ENCODE data around the gene PAX1.

PAX1 gene

DNA sequence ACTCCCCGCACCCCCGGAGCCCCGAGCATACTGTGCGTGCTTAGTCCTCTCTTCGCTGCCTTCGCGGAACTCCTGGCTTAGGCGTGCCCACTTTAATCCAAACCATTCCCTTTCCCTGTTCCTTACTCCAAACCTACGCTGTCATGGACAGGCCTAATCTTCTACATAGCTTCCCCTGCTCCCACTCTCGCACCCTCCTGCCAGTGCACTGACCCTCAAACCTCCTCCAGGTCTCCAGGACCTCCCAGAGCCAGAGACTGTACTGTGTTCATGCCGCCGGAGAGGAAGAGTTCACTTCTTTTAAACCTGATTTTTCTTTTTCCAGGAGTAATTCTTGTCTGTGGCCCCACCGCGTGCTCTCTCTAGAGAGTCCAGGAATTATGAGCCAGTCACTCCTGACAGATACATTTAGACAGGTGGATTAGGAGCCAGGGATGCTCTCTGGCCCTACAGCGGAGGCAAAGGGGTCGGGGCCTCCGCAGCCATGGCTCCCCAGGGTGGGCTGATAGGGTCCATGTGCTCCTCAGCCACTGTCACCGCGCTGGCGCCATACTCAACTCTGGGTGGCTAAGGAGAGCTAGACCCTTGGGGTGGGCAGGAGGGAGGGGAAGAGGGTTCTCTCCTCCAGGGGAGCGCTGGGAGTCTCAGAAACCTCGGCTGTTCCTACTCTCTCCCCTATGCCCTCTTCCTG is 1.6 kb upstream of the PAX1 start:
- no peak for DNase-seq (ENCODE audit: low read depth in 2 of 2)

DNA sequence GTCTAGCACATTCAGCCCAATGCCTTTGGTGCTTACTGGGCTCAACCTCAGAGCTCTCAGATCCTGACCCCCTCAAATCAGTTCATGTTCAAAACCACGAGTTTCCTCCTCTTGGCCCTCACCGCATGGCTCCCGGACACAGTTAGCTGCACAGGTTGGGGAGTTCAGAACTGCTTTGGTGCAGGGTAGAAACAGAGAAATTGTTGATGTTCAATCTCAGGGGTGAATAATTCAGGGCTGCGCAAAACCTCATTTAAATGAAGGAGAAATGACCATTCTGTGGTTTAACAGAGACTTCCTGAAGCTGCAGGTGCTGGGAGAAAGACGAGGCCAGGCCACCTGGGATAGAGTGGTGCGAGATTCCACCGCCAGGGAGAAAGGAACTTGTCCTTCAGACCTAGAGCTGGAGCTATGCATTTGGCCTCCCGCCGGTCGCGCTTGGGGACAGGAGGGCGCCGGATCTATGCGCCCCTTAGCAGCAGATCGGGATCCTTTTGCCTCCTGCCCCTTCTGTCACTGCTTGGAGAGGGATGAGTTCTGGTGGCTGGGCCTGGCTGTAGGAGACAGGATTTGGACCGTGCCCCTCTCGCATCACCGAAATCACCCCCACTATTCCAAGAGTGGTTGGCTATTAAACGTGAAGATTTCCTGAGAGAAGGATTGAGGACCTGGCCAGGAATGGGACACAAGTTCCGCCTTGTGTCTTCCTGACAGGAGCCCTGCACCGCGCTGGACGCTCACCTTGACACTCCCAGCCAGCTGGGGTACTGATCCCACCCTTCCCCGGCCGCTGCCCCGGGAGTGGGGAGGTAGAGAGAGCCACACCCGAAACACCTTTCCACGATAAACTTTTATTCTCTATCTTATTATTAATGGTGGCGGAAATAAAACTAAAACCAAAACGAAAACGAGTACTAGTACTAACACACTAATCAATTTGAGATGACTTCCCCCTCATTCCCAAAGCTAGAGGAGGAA is 767 bp upstream of the PAX1 start:
- no peak for DNase-seq (ENCODE audit: low read depth in 2 of 2)

DNA sequence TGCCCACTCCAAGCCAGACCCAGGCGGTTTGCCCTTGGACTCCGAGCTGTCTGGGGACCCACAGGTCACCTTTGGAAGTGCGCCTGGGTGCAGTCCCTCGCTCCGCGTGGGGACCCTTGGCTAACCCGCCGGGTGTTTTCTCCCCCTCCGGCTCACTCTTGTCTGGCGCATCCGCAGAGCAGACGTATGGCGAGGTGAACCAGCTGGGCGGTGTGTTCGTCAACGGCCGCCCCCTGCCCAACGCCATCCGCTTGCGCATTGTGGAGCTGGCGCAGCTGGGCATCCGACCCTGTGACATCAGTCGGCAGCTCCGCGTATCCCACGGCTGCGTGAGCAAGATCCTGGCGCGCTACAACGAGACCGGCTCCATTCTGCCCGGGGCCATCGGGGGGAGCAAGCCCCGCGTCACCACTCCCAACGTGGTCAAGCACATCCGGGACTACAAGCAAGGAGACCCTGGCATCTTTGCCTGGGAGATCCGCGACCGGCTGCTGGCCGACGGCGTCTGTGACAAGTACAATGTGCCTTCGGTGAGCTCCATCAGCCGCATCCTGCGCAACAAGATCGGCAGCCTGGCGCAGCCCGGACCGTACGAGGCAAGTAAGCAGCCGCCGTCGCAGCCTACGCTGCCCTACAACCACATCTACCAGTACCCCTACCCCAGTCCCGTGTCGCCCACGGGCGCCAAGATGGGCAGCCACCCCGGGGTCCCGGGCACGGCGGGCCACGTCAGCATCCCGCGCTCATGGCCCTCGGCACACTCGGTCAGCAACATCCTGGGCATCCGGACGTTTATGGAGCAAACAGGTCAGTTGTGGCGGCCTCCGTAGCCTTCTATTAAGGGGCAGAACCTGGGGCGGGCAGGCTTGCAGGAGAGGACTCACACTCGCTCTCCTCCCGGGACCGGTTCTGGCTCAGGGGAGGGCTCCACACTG is 1.1 kb downstream of the PAX1 start:
- no peak for DNase-seq (ENCODE audit: low read depth in 2 of 2)

DNA sequence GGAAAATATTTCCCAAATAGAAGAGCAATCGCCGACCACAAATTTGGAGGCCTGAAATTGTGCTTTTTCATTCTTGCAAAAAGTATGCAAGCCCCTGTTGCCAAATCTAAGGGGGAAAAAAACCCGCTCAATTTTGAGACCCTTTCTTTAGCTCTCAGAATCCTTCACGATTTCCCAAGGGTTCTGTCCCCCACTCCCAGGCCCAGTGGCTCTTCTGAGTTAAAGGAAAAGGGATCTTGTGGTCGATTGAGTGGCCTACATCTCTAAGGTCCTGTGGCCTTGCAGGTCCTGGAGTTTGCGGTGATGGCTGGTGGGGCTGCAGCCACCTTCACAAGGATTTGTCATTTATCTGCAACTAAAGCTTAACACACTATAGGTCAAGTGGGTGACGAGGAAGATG is 1.8 kb downstream of the PAX1 start:
- no peak for DNase-seq (ENCODE audit: low read depth in 2 of 2)

DNA sequence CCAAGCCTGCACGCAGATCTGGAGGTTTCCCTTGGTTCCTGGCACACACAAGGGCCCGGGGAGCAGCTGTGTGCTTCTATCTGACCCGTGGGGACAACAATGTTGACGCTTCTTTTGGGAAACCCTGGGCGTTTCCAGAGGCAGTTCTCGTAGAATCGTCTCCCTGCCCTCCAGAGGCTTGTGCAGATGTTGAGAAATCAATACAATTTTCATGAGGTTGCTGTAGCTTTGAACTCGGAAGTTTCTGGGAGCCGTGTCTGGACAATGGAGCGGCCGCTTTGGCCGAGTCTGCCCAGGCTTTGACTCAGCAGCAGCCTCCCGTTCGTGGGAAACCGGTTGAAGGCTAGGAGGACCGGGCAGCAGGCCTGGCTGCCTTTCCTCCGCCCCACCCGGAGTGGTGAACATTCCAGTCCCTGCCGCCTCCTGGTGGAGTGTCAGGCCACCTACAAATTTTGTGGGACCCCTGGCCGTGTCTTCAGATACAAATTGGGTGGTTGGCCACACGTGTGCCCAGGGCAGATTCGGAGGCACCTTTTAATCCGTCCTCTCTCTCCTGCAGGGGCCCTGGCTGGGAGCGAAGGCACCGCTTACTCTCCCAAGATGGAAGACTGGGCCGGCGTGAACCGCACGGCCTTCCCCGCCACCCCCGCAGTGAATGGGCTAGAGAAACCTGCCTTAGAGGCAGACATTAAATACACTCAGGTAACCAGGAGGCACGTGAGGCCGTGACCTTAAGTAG is 2.7 kb downstream of the PAX1 start:
- no peak for DNase-seq (ENCODE audit: low read depth in 2 of 2)

DNA sequence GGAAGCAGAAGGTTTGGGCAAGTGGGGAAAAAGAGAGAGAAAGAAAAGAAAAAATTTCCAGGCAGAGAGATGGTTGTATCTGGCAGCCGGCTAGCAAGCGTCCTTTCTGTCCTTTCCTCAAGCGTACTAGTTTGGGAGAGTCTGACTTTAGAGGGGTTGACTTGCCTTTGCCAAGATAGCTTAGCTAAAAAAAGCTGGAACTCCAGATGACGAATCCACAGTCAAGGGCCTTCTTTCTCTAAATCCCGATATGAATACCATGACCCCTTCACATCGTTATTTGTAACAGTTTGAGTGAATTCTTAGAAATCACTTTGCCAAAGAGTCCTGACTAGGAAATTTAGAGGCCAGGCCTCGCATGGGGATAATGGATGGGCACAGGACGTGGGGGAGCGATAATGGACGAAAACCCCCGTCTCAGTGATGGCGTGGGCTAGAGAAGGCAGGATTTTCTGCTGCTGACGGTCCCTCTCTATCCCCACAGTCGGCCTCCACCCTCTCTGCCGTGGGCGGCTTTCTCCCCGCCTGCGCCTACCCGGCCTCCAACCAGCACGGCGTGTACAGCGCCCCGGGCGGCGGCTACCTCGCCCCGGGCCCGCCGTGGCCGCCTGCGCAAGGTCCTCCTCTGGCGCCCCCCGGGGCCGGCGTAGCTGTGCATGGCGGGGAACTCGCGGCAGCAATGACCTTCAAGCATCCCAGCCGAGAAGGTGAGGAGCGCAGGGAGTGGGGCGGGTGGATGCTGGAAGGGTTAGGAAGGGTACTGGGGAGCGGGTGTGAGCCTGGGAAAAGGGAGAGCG is 3.5 kb downstream of the PAX1 start:
- DNase-seq (ENCODE audit: low read depth in 2 of 2): no peak

DNA sequence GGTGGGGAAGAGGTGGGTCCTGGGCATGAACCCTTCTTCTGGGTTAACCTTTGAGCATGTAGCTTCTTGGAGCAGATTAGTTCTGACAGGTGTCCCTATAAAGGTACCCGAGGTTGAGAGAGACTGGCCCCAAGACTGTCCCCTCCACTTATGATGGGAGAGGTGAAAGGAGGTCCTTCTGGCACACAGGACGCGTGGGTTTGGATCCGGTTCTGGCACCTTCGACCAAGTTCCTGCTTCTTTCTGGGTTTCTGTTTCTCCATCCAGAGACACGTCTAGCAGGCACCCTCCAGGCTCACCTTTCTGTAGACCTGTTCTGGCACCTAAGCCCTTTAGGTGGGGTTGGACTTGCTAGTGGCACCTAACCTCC is 4.1 kb downstream of the PAX1 start:
- DNase-seq (ENCODE audit: low read depth in 2 of 2): no peak

DNA sequence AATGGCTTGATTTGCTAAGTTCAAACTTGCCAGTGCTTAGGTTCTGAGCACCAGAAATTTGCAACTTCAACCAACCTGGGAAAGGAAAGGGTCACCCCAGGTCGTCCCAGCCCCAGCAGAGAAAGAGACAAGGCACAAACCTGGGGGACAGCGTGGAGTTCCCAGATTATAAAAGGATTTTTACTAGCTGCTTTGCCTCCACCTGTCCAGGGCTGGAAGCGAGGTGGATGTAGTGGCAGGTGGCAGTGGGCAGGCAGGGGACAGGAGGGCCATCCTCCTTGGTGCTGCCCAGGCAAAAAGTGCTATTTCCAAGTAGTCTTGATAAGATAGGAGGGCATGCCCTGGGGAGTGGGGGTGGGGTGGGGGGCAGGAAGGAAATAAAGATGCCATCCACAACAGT is 4.9 kb downstream of the PAX1 start:
- no peak for DNase-seq (ENCODE audit: low read depth in 2 of 2)

DNA sequence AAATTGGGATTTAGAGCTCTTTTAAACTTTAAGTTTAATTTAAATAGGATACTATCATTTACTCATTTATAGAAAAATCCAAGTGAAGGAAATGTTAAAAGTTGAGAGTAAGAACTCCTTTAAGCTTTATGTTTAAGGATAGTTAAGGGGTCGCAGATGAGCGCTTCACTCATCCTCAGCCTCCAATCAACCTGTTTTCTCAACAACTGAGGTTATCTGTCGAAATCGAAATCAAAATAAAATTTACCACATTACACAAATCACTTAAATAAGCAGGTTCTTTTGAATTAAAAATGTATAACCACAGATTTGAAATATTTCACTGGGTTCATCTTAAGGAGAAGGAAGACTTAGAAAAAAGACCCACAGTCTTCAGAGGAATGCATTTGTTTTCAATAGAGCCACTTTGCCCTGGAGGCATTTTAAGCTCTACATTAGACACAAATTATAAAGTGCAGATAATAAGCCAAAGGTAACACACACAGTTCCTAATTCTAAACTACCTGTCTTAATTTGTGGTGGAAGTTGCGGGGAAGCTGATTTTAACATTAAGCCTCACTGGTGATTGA is 5.5 kb downstream of the PAX1 start:
- no peak for DNase-seq (ENCODE audit: low read depth in 2 of 2)

DNA sequence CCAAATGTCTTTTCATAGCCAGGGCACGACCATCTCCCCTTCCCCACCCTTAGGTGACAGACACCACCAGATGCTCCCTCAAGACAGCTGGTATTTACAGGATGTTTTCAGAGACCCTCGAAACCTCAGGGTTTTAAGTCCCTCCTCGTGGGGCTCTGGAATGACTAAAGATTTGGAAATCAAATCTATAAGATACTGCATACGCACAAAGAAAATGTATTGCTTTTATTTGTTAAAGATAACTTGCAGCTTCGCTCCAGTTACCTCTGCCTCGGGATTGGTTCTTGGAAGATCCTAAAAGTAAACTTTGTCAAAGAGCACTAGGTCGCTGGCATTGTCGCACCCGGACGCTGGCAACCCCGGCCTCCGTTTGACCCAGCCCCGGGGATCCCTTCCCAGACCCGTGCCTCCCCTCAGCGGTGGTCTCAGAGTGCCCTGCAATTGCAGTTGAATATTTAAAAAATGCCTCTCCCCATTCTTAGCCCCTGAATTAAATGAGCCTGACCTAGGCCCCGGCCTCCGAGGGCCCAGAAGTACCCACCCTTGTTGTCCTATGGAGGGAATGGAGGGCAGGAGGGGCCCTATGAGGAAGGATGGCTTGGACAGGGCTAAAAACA is 7.1 kb downstream of the PAX1 start:
- DNase-seq (ENCODE audit: low read depth in 2 of 2): no peak

DNA sequence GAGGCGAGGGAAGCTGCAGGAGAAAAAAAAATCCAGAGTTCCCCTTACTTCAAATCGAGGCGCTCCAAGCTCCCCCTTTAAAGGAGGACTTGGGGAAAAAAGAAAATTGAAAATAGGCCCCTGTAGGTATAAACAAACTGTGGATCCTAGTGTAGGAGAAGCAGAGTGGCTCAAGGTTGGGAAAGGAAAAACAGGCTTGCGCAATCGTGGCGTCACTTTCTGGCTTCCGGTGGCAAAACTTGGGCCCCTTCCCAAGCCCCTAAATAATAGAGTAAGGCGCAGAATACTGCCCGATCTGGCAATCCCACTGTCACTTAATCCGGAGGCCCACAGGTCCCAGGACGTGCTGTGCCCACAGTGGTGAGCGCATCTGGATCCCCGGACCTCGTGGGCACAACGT is 8.0 kb downstream of the PAX1 start:
- DNase-seq (ENCODE audit: low read depth in 2 of 2): no peak

DNA sequence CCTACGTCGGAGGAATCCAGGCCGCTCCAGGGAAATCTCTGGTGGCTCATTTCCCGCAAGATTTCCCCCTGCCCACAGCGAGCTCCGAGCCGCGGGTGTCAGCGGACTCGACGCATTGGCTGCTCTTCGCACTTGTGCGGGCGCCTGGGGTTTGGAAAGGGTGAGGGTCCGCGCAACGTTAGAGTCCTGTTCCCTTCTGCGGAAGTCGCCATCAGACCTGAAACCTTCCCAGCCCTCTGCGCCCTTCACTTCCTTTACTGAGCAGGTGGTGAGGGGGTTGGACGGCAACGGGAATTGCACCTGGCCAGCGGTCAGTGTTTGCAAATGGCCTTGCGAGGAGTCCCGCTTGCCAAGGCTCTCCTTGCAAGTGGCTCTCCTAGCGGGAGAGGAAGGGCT is 8.4 kb downstream of the PAX1 start:
- no peak for DNase-seq (ENCODE audit: low read depth in 2 of 2)

DNA sequence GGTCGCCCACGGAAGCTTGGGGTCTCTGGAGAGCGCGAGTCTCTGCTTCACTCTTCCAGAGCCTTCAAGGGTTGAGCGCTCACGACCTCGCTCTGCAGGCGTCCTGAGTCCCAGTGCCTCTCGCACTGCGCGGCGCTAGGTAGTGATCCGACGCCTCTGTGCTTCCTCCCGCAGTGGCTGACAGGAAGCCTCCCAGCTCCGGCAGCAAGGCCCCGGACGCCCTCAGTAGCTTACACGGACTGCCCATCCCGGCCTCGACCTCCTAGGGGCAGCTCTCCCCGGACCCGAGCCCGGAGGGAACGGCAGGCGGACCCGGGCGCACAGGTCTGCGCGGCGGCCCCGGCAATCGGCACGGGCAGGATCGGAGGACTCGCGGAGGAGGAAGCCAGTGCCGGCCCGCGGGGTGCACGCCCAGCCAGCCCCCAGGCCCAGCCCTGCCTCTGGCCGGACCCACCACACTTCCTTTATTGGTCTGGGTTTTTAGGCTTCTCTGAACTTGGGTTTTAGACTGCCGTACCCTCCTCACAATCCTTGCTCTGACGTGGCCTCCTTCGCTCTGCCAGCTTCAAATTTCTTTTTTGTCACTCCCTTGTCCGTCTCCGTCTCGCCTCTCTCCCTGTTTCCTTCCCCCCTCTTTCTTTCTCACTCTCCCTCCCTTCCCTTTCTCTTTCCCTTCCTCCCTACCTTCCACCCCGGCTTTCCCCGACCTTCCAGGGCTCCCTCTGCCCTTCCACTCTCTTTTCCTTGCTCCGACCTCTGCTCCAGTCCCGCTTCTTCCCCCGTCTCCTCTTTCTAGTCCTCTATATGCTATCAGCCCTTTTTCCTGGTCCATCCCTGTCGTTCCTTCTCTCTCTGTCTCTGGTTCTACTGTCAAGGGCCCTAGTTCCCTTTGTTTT is 9.1 kb downstream of the PAX1 start:
- no peak for DNase-seq (ENCODE audit: low read depth in 2 of 2)

DNA sequence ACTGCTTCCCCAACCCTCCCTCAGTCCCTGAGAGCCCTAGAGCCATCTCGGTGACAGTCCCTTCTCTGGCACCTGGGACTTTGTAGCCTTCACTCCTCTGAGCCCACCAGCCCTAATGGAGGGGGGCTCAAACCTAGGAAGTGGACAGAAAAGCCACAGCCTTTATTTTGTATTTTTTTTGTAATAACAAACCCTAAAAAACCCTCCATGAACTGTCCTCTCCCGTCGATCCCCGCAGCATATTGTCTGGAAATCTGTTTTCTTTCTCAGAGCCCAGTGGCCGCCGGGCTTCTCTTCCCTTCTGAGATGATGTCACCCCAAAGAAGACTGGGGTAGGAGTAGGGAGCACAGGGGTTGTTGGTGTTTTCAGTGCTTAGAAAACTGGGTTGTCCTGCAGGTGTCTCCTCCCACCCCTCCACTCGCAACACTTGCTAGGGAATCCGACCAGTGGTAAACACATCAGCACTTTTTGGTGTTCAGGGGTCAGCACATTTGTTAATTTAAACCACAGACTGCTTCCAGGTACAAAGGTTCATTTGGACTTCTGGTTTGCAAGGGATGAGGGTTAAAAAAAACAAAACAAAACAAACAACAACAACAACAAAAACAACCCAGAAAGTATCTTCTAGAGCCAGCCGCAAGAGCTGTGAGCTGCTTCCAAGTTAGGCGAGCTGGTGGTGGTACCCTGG is 9.9 kb downstream of the PAX1 start:
- DNase-seq (ENCODE audit: low read depth in 2 of 2): no peak

DNA sequence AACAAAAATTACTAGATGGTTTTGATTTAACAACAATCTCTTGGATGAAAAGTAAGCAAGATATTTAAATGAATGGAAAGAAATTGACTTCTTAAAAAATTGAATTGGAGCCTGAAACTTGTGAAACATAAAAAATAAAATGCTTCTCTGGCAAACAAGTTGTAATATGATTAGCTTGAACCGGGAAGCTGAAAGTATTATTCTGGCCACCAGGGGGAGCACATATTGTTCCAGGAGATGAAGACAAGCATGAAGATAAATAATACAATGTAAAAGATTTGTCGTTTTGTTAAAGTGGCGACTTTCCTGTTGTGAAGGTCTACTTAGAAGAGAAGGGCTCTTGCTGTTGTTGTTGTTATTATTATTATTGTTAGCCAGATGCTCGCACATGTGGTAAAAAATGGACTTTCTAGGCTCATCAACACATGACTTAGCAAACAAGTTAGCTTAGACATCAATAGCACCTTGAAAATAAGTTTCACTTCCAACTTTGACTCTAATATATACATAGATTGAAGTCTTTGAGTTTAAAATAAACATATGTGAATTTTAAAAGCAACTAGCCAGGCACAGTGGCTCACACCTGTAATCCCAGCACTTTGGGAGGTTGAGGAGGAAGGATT is 14.2 kb downstream of the PAX1 start:
- DNase-seq (ENCODE audit: low read depth in 2 of 2): no peak

DNA sequence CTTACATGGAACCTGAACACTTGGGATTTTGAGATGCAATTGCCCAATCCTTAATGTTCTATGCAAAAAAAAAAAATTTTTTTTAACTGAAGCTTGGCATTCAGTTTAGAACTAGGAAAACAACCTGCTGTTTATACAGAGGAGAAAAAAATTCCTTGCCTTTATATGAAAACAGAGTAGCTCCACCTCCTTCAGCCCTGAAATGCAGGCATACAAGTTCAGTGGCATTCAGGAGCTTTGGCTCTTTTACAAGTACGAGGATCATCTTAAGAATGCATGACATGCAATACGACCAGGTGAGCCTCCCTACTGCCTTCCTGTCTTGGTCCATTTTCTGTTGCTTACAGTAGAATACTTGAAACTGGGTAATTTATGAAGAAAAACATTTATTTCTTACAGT is 20.4 kb downstream of the PAX1 start:
- DNase-seq (ENCODE audit: low read depth in 2 of 2): no peak

DNA sequence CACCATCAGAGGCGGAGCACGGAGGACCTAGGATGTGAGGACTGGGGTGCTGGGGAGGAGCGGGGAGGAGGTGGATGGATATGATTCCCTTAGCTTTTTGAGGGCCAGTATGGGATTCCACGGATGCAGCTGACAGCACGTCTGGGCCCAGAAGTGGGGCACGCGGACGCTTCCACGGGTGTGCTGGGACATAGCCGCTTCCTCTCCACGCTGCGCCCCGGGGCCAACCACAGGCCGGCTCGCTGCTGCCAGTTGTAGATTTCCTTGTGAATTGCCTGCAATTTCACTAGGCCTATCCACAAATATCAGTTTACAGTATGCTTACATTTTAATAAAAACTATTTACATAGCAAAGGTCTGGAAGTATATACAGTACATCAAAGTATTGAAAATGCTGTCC is 23.9 kb downstream of the PAX1 start:
- no peak for DNase-seq (ENCODE audit: low read depth in 2 of 2)

DNA sequence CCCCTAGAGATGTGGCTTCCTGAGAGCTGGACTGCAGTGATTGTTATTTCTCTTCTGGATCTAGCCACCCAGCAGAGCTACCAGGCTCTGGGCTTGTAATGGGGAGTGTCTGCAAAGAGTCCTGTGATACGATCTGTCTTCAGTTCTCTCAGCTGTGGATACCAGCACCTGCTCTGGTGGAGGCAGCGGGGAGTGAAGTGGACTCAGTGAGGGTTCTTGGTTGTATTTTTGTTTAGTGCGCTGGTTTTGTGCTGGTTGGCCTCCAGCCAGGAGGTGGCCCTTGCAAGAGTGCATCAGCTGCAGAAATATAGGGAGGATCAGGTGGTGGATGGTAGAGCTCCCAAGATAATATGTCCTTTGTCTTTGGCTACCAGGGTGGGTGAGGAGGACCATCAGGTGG is 33.7 kb downstream of the PAX1 start:
- DNase-seq (ENCODE audit: low read depth in 2 of 2): no peak
